Suprapubic skin (tissue), 4 donors: Measurements from ENCODE around the gene FAM186B.

Experiments
- CTCF ChIP-seq, 2 donors: fragments of 200-600 bp in 1 of 2; fragments of 450-650 bp in 1 of 2; sonication (generic) in 1 of 2; IDR thresholded peaks; one replicate each; pipeline ENCODE4 v1.5.1; 2016 to 2019; ENCODE audit warnings: antibody characterized with exemption in 2 of 2, mild to moderate bottlenecking in 1 of 2, moderate library complexity in 1 of 2
- POLR2A ChIP-seq, 2 donors: fragments of 450-650 bp; IDR thresholded peaks; one replicate each; pipeline ENCODE4 v1.6.1; 2017; ENCODE audit warnings: antibody characterized with exemption in 2 of 2, mild to moderate bottlenecking in 2 of 2, moderate library complexity in 2 of 2
- POLR2AphosphoS5 ChIP-seq, 3 donors: sonication (generic); formaldehyde crosslinking; IDR thresholded peaks; one replicate each; pipeline ENCODE4 v1.6.1; 2017; ENCODE audit warnings: antibody characterized with exemption in 3 of 3

- TF ChIP-seq POLR2AphosphoS5 (IDR thresholded peaks at IDR 0.05) (no peak), CTCF (IDR thresholded peaks at IDR 0.05) (no peak), POLR2A (IDR thresholded peaks at IDR 0.05) (no peak)
Measured at GRCh38 chr12:49582201-49582600, 23.2 kb downstream of the FAM186B start.
